Liver (tissue), 9 donors: ENCODE data around the gene ZXDC. TPM values are rescaled to one million over a fixed set of nuclear protein-coding genes. Genes with fewer than 3 reads are reported as not detected.

Source experiments
- DNase-seq: peaks from one replicate; pipeline ENCODE4 v3.0.0-alpha.2; 2017; ENCODE audit warnings: low spot score
- H3K27ac ChIP-seq, 2 donors: one replicate each; pipeline ENCODE4 v1.7.0; 2013; ENCODE audit warnings: inconsistent platforms in 2 of 2, low read length in 2 of 2, control low read depth in 1 of 2, low read depth in 1 of 2, mild to moderate bottlenecking in 1 of 2
- H3K27me3 ChIP-seq, 4 donors: one replicate each; pipeline versions ENCODE4 v1.6.1 to v1.7.0; 2013; ENCODE audit warnings: low read length in 3 of 4, inconsistent platforms in 1 of 4, mild to moderate bottlenecking in 1 of 4, moderate library complexity in 1 of 4; ENCODE audit not compliant: control insufficient read depth in 4 of 4, insufficient read depth in 4 of 4
- H3K36me3 ChIP-seq, 4 donors: one replicate each; pipeline versions ENCODE4 v1.6.1 to v1.7.0; 2013; ENCODE audit warnings: low read length in 3 of 4, mild to moderate bottlenecking in 3 of 4, low read depth in 1 of 4, moderate library complexity in 1 of 4; ENCODE audit not compliant: control insufficient read depth in 4 of 4, insufficient read depth in 3 of 4
- H3K4me1 ChIP-seq, 4 donors: one replicate each; pipeline versions ENCODE4 v1.6.1 to v1.7.0; 2013; ENCODE audit warnings: low read length in 3 of 4, mild to moderate bottlenecking in 3 of 4, moderate library complexity in 1 of 4; ENCODE audit not compliant: control insufficient read depth in 4 of 4, insufficient read depth in 4 of 4
- H3K4me3 ChIP-seq, 3 donors: one replicate each; pipeline versions ENCODE4 v1.6.1 to v1.7.0; 2013; ENCODE audit warnings: low read length in 3 of 3, control low read depth in 1 of 3, low read depth in 1 of 3, mild to moderate bottlenecking in 1 of 3
- H3K9ac ChIP-seq, 2 donors: one replicate each; pipeline ENCODE4 v1.7.0; 2013; ENCODE audit warnings: low read length in 2 of 2, mild to moderate bottlenecking in 2 of 2, moderate library complexity in 2 of 2, control low read depth in 1 of 2, low read depth in 1 of 2
- H3K9me3 ChIP-seq, 4 donors: one replicate each; pipeline versions ENCODE4 v1.6.1 to v1.7.0; 2013; ENCODE audit warnings: low read length in 3 of 4; ENCODE audit not compliant: control insufficient read depth in 4 of 4
- ATF3 ChIP-seq: IDR thresholded peaks from 2 replicates; pipeline ENCODE4 v1.6.1; 2016; ENCODE audit warnings: antibody characterized with exemption
- EGR1 ChIP-seq, 2 donors: IDR thresholded peaks; 2 replicates each; pipeline ENCODE4 v1.6.1; 2016 to 2018; ENCODE audit warnings: antibody characterized with exemption in 2 of 2, low read depth in 2 of 2
- FOXA1 ChIP-seq: IDR thresholded peaks from 2 replicates; pipeline ENCODE4 v1.6.1; 2016; ENCODE audit warnings: antibody characterized with exemption
- FOXA2 ChIP-seq: IDR thresholded peaks from 2 replicates; pipeline ENCODE4 v1.6.1; 2016; ENCODE audit warnings: antibody characterized with exemption
- GABPA ChIP-seq, 2 donors: IDR thresholded peaks in 1 of 2; conservative IDR thresholded peaks in 1 of 2; 2 replicates each; pipeline ENCODE4 v1.6.1; 2016; ENCODE audit warnings: antibody characterized with exemption in 2 of 2, mild to moderate bottlenecking in 1 of 2, moderate library complexity in 1 of 2
- HNF4A ChIP-seq, 2 donors: conservative IDR thresholded peaks; 2 replicates each; pipeline ENCODE4 v1.6.1; 2016; ENCODE audit warnings: antibody characterized with exemption in 2 of 2, mild to moderate bottlenecking in 2 of 2
- HNF4G ChIP-seq: IDR thresholded peaks from 2 replicates; pipeline ENCODE4 v1.6.1; 2016; ENCODE audit warnings: antibody characterized with exemption
- JUND ChIP-seq, 2 donors: IDR thresholded peaks; 2 replicates each; pipeline ENCODE4 v1.6.1; 2016; ENCODE audit warnings: antibody characterized with exemption in 2 of 2
- NR2F2 ChIP-seq: IDR thresholded peaks from 2 replicates; pipeline ENCODE4 v1.6.1; 2016; ENCODE audit warnings: antibody characterized with exemption
- REST ChIP-seq: IDR thresholded peaks from 2 replicates; pipeline ENCODE4 v1.6.1; 2016; ENCODE audit warnings: antibody characterized with exemption, mild to moderate bottlenecking
- RXRA ChIP-seq, 2 donors: IDR thresholded peaks; 2 replicates each; pipeline ENCODE4 v1.6.1; 2017 to 2018; ENCODE audit warnings: antibody characterized with exemption in 2 of 2, mild to moderate bottlenecking in 1 of 2
- SP1 ChIP-seq: IDR thresholded peaks from 2 replicates; pipeline ENCODE4 v1.6.1; 2018; ENCODE audit warnings: antibody characterized with exemption, mild to moderate bottlenecking
- TAF1 ChIP-seq: conservative IDR thresholded peaks from 2 replicates; pipeline ENCODE4 v1.6.1; 2016; ENCODE audit warnings: antibody characterized with exemption, mild to moderate bottlenecking
- YY1 ChIP-seq: IDR thresholded peaks from 2 replicates; pipeline ENCODE4 v1.6.1; 2016; ENCODE audit warnings: antibody characterized with exemption, mild to moderate bottlenecking
- WGBS: extraction: QIAGEN DNeasy Blood & Tissue Kit; methylation state at CpG from one replicate; pipeline ENCODE4 v1.1.7; 2013; 5-methylcytosine and 5-hydroxymethylcytosine counted together
- polyA plus RNA-seq, 2 donors: library from polyadenylated mRNA; stranded (reverse) in 1 of 2; unstranded in 1 of 2; fragments of 200-250 nt in 1 of 2; fragments of >200 nt in 1 of 2; fragmentation: Nextera tagmentation in 1 of 2; extraction: Ambion mirVana in 1 of 2; gene quantifications; one replicate each; pipeline versions ENCODE4 v1.2.1 to v1.2.3, GENCODE V29; 2013 to 2015
- total RNA-seq, 2 donors: library from RNA; depleted of rRNA; stranded (reverse); fragments of >200 nt; gene quantifications; one replicate each; pipeline ENCODE4 v1.2.3, GENCODE V29; 2014
- TF ChIP-seq, protein P1 (sequence below): fragments of 150-350 bp; IDR thresholded peaks from 2 replicates; pipeline ENCODE4 v1.5.1; 2017; ENCODE audit warnings: improper control_type of control experiment, low read depth, low read length; ENCODE audit not compliant: missing input control
- donor health status: healthy.
- donor health status: healthy.
- donor health status: healthy.
- donor health status: healthy.
- donor health status: healthy.

ZXDC gene
- total and polyA plus RNA-seq, 4 donors, result 7.0 to 42.3 (median 13.9) TPM

DNA sequence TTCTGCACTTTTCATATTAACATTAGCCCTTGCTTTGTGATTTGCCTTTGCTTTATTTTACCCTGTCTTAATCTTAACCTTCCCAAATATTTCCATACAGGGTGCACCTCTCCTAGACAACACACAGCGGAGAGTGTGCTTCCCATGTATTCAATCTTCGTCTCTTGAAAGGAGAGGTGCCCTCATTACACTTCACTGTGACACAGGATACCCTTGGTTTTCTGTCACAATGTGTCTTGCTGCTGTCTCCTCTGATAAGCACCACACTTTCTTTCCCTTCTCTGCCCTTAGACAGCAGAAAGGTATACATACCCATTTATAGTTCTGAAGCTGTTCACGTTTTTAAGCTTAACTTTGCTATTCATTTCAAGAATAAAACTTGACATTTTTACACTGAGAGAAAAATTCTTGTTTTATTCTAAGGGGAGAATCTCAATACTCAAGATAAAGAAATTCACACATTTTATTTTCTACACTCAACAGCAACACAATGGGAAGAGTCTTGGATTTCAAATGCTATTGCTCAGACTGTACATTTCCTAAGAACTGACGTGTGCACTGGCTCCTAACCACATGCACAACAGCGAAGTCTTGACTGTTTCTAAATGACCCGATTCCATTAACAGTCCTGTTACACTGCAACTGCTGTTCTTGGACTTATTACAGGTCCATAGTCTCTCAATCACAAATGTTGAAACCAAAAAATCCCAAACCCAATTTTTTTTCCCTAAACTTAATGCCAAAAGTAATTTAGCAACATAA is 21.1 kb downstream of the ZXDC start:
- no peaks in the 10 kb centered on the region for H3K27me3 ChIP-seq

DNA sequence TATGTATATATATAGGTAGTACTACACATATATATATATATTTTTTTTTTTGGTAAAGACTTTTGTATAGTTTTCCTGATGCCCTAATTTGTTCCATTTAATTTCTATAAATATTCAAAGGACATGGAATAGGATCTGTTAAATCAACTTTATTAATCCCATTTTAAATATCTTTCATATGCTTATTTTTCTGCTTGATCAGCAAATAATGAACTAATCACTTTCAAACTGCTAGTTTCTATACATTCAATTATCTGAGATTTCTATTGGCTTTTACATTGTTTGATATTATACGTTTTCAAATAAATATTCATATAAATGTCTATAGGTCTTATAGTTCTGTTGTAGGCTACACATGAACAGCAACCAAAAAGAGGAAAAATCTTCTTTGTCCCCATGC is 21.7 kb downstream of the ZXDC start:
- DNase-seq, result no peak
- TF ChIP-seq, protein P1, sequence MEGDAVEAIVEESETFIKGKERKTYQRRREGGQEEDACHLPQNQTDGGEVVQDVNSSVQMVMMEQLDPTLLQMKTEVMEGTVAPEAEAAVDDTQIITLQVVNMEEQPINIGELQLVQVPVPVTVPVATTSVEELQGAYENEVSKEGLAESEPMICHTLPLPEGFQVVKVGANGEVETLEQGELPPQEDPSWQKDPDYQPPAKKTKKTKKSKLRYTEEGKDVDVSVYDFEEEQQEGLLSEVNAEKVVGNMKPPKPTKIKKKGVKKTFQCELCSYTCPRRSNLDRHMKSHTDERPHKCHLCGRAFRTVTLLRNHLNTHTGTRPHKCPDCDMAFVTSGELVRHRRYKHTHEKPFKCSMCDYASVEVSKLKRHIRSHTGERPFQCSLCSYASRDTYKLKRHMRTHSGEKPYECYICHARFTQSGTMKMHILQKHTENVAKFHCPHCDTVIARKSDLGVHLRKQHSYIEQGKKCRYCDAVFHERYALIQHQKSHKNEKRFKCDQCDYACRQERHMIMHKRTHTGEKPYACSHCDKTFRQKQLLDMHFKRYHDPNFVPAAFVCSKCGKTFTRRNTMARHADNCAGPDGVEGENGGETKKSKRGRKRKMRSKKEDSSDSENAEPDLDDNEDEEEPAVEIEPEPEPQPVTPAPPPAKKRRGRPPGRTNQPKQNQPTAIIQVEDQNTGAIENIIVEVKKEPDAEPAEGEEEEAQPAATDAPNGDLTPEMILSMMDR, result no peak
- TF ChIP-seq FOXA2 (no peak), YY1 (no peak), FOXA1 (no peak), SP1 (no peak), EGR1 (IDR thresholded peaks at IDR 0.05; ENCODE audit: low read depth in 2 of 2) (no peak), ATF3 (no peak), HNF4G (no peak), GABPA (IDR thresholded peaks at IDR 0.05 in 1 of 2, conservative IDR thresholded peaks at IDR 0.05 in 1 of 2) (no peak), RXRA (IDR thresholded peaks at IDR 0.05) (no peak), NR2F2 (no peak), HNF4A (conservative IDR thresholded peaks at IDR 0.05) (no peak), JUND (IDR thresholded peaks at IDR 0.05) (no peak)
- WGBS, result 89% methylated on average over 1 of the region's 1 CpG
- H3K4me3 ChIP-seq, result no peak overlapping the region
- no peak overlapping the region for H3K27ac ChIP-seq
- H3K4me1 ChIP-seq, result peaks cover 2 to 33% (median 21%) of the 10 kb centered on the region in 4 donors
- no peaks in the 10 kb centered on the region for H3K9me3 ChIP-seq
- H3K9ac ChIP-seq, result no peak overlapping the region
- no peaks in the 10 kb centered on the region for H3K27me3 ChIP-seq
- H3K36me3 ChIP-seq, result peaks cover 7 to 31% (median 13%) of the 10 kb centered on the region in 4 donors

More for the DNA sequence above, 21.1 kb downstream of the ZXDC start:
- no peak overlapping the region for H3K4me3 ChIP-seq
- no peak for TF ChIP-seq REST
- TF ChIP-seq HNF4A (conservative IDR thresholded peaks at IDR 0.05), result peak in 1 of 2 donors; percentile 13
- no peak for TF ChIP-seq EGR1 (IDR thresholded peaks at IDR 0.05; ENCODE audit: low read depth in 2 of 2)
- no peak for TF ChIP-seq TAF1
- H3K4me1 ChIP-seq, result peaks cover 2 to 32% (median 18%) of the 10 kb centered on the region in 4 donors
- peaks cover 7 to 31% (median 14%) of the 10 kb centered on the region in 4 donors for H3K36me3 ChIP-seq
- no peak overlapping the region for H3K9ac ChIP-seq
- WGBS, result 79% methylated on average over 6 of the region's 6 CpGs
- no peaks in the 10 kb centered on the region for H3K9me3 ChIP-seq
- no peak overlapping the region for H3K27ac ChIP-seq
- DNase-seq, result no peak
